ENCODE results near the gene SLC12A5. TPM values are rescaled to one million over a fixed set of nuclear protein-coding genes. Genes with fewer than 3 reads are reported as not detected.

SLC12A5 gene
- total and polyA plus RNA-seq, 9 of the 15 experiments (the other 6 are each of a cell fraction or from before 2014, with no cell fraction given): 0.36 to 7.5 (median 2.1) TPM

- H3K4me3 ChIP-seq: no peak overlapping the region
- H3K9ac ChIP-seq (ENCODE audit: insufficient read depth in 1 of 2, low read depth in 2 of 2, low read length in 2 of 2): no peak overlapping the region
- FAIRE-seq: no peak
- peaks cover 4% of the 10 kb centered on the region for H3K9me1 ChIP-seq (ENCODE audit: control insufficient read depth, insufficient read depth, low read length)
- no peaks in the 10 kb centered on the region for H3K79me2 ChIP-seq (ENCODE audit: control insufficient read depth, insufficient read depth, low read length)
- 80% methylated on average over 52 of the region's 66 CpGs for WGBS (ENCODE audit: insufficient coverage, low coverage, missing lambda C conversion rate)
- H3K36me3 ChIP-seq (ENCODE audit: control insufficient read depth, insufficient read depth, low read length): peaks cover 25% of the 10 kb centered on the region; the same call in 2 of the 3 replicates
- CTCF ChIA-PET (ENCODE audit: low intra/inter-chr PET ratio): no interaction called here
- DNase-seq (ENCODE audit: extremely low read depth in 1 of 4, low spot score in 3 of 4): no peak
- H4K20me1 ChIP-seq (replicated peaks; ENCODE audit: control insufficient read depth, insufficient read depth, low read length): peaks cover 18% of the 10 kb centered on the region; the same call in 1 of the 2 replicates
- BruUV-seq (replicated peaks): no TSS peak
- no peak overlapping the region for H3K27ac ChIP-seq (ENCODE audit: extremely low read depth, low read depth, low read length)
- in situ Hi-C loops (cut with MboI): no loop called here
- POLR2A ChIA-PET: interaction anchor here (0.6 to 2.1 kb wide), 3 partner anchors 26 to 230 kb away, joined by 3 to 10 read pairs (median 3); no protein-coding TSS in a partner anchor
- H2AFZ ChIP-seq (ENCODE audit: low read depth, low read length): no peak overlapping the region
- H3K4me1 ChIP-seq (replicated peaks in 1 of 2; ENCODE audit: control insufficient read depth in 2 of 2, insufficient read depth in 2 of 2, low read length in 2 of 2): peaks cover 0 to 14% of the 10 kb centered on the region in 2 experiments; a peak in 2 of 5 replicates
- ATAC-seq: no peak
- no peak for TF ChIP-seq HMGXB4 (CRISPR knock-in tag; IDR thresholded peaks at IDR 0.05)
- no peak for TF ChIP-seq PHF21A (IDR thresholded peaks at IDR 0.05; ENCODE audit: borderline replicate concordance, low read depth)
- TF ChIP-seq VEZF1 (CRISPR knock-in tag; IDR thresholded peaks at IDR 0.05): no peak
- TF ChIP-seq TCFL5 (CRISPR knock-in tag; conservative IDR thresholded peaks at IDR 0.05): no peak
- no peak for TF ChIP-seq CREB3 (tag; conservative IDR thresholded peaks at IDR 0.05; ENCODE audit: low read depth)
- peaks cover 0 to 2% of the 10 kb centered on the region in 2 experiments; a peak in 1 of 5 replicates for H3K27me3 ChIP-seq (ENCODE audit: control insufficient read depth in 2 of 2, insufficient read depth in 2 of 2, low read length in 2 of 2)
- H3K4me2 ChIP-seq (ENCODE audit: insufficient read depth, low read length): no peak overlapping the region
- intact Hi-C loops (cut with micrococcal nuclease): no loop called here
- no peaks in the 10 kb centered on the region for H3K9me3 ChIP-seq (replicated peaks; ENCODE audit: control insufficient read depth, insufficient read depth, low read depth, low read length)
Observed at GRCh38 chr20:46057856-46058598, 29.0 kb downstream of the SLC12A5 start.

All from K562 (cell line).